GM12872 (cell line): Measurements from ENCODE around the gene ELN.

ENCODE experiments used
- TF ChIP-seq, protein P1 (sequence below): IDR thresholded peaks from 3 replicates; pipeline ENCODE4 v1.5.1; 2011; ENCODE audit warnings: low read depth, mild to moderate bottlenecking, low read length, moderate library complexity; ENCODE audit not compliant: insufficient read depth

ELN gene

GRCh38 chr7:74105992-74106391 is 78.0 kb downstream of the ELN start:
- TF ChIP-seq, protein P1, sequence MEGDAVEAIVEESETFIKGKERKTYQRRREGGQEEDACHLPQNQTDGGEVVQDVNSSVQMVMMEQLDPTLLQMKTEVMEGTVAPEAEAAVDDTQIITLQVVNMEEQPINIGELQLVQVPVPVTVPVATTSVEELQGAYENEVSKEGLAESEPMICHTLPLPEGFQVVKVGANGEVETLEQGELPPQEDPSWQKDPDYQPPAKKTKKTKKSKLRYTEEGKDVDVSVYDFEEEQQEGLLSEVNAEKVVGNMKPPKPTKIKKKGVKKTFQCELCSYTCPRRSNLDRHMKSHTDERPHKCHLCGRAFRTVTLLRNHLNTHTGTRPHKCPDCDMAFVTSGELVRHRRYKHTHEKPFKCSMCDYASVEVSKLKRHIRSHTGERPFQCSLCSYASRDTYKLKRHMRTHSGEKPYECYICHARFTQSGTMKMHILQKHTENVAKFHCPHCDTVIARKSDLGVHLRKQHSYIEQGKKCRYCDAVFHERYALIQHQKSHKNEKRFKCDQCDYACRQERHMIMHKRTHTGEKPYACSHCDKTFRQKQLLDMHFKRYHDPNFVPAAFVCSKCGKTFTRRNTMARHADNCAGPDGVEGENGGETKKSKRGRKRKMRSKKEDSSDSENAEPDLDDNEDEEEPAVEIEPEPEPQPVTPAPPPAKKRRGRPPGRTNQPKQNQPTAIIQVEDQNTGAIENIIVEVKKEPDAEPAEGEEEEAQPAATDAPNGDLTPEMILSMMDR = no peak

- TF ChIP-seq, protein P1 = no peak
Observed at GRCh38 chr7:74106846-74107245, 78.9 kb downstream of the ELN start.

DNA sequence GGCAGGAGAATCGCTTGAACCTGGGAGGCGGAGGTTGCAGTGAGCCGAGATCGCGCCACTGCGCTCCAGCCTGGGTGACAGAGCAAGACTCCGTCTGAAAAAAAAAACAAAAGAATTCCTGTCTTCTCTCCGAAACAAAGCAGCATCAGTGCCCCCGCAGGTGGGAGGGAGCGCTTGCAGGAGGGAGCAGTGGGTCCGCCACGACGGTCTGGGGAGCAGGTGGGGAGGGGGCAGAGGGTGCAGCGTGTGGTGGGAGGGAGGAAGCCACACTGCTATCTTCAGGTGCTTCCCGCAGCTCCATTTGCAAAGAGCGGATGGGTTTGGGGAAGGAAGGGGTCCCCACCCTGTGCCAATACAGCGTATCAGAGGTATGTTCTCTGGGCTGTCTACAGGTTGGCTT is 87.4 kb downstream of the ELN start:
- TF ChIP-seq, protein P1 = no peak

- TF ChIP-seq, protein P1 = no peak
Observed at GRCh38 chr7:74116356-74116755, 88.4 kb downstream of the ELN start.
